NOMO-1 treated with DMSO at 0.1 percent for 48 hours (cell line): Measurements from ENCODE around the gene IL1RAPL2.
"Not testable (repeated sequence)": the region's sequence is repeated elsewhere in the genome, so short reads cannot be mapped to it uniquely, and the experiment has no call there.

Source experiments
- DNase-seq: peaks from one replicate; lab custom pipeline; 2025; ENCODE audit not compliant: unreplicated experiment; lab: John Stamatoyannopoulos, UW

IL1RAPL2 gene

GRCh38 chrX:105753411-105753810 lies 1187.4 kb downstream of the IL1RAPL2 start:
- no peak for DNase-seq

GRCh38 chrX:105754286-105754964 lies 1188.4 kb downstream of the IL1RAPL2 start:
- no peak for DNase-seq

GRCh38 chrX:105755109-105755508 lies 1189.1 kb downstream of the IL1RAPL2 start:
- DNase-seq: no peak

GRCh38 chrX:105758754-105759153 lies 1192.8 kb downstream of the IL1RAPL2 start:
- no peak for DNase-seq

- no peak for DNase-seq
Measured at GRCh38 chrX:105759598-105759997, 1193.6 kb downstream of the IL1RAPL2 start.

- no peak for DNase-seq
Measured at GRCh38 chrX:105765691-105766090, 1199.7 kb downstream of the IL1RAPL2 start.

- DNase-seq: no peak
Measured at GRCh38 chrX:105773801-105774200, 1207.8 kb downstream of the IL1RAPL2 start.

- no peak for DNase-seq
Measured at GRCh38 chrX:105775679-105776078, 1209.7 kb downstream of the IL1RAPL2 start.

- no peak for DNase-seq
Measured at GRCh38 chrX:105781804-105782203, 1215.8 kb downstream of the IL1RAPL2 start.

GRCh38 chrX:105796877-105797276 lies 1230.9 kb downstream of the IL1RAPL2 start:
- DNase-seq: not testable (repeated sequence)

- no peak for DNase-seq
Measured at GRCh38 chrX:105803891-105804290, 1237.9 kb downstream of the IL1RAPL2 start.

- not testable (repeated sequence) for DNase-seq
Measured at GRCh38 chrX:105805655-105806054, 1239.7 kb downstream of the IL1RAPL2 start.

- DNase-seq: no peak
Measured at GRCh38 chrX:105816517-105816916, 1250.5 kb downstream of the IL1RAPL2 start.
